IMR-90 (cell line): ENCODE measurements around the gene CMSS1. TPM values are rescaled to one million over a fixed set of nuclear protein-coding genes. Genes with fewer than 3 reads are reported as not detected.
"Not testable (repeated sequence)": the region's sequence is repeated elsewhere in the genome, so short reads cannot be mapped to it uniquely, and the experiment has no call there.

Source experiments
- ATAC-seq: fragments of 200-7000 bp; cut with Tn5 transposase; 2 replicates; pipeline ENCODE4 v1.9.1; 2020; ENCODE audit warnings: low read depth, mild to moderate bottlenecking, moderate library complexity
- BruUV-seq: library from RNA; stranded (reverse); fragments of 400-500 nt; replicated peaks from 2 replicates; lab custom pipeline; 2021; lab: Mats Ljungman, UMichigan
- CTCF ChIA-PET: fragments of 300-600 bp; formaldehyde crosslinking; extraction: SDS; loops from one replicate; lab custom pipeline; 2021; ENCODE audit warnings: antibody characterized with exemption; lab: Yijun Ruan, JAX
- POLR2A ChIA-PET: fragments of 300-600 bp; sonication (Branson Sonifier 250); formaldehyde crosslinking; loops from one replicate; lab custom pipeline; 2022; ENCODE audit warnings: antibody characterized with exemption; ENCODE audit not compliant: unreplicated experiment; lab: Charles Lee
- DNase-seq: peaks from one replicate; pipeline ENCODE4 v3.0.0; 2013
- H2AFZ ChIP-seq: replicated peaks from 2 replicates; pipeline ENCODE3; 2013; ENCODE audit warnings: low read length, mild to moderate bottlenecking; ENCODE audit not compliant: poor library complexity
- H2AK5ac ChIP-seq: 2 replicates; pipeline ENCODE4 v1.6.1; 2013; ENCODE audit warnings: low read depth, low read length, inconsistent platforms
- H2AK9ac ChIP-seq: replicated peaks from 2 replicates; pipeline ENCODE3; 2013; ENCODE audit warnings: mild to moderate bottlenecking, low read depth, low read length, moderate library complexity; ENCODE audit not compliant: poor library complexity
- H2BK120ac ChIP-seq: 2 replicates; pipeline ENCODE4 v1.6.1; 2013; ENCODE audit warnings: low read depth, low read length, inconsistent platforms
- H2BK15ac ChIP-seq: 3 replicates; pipeline ENCODE4 v1.6.1; 2013; ENCODE audit warnings: low read depth, low read length, inconsistent platforms
- H2BK20ac ChIP-seq: 2 replicates; pipeline ENCODE4 v1.6.1; 2013; ENCODE audit warnings: low read depth, mild to moderate bottlenecking, inconsistent platforms, low read length, moderate library complexity
- H2BK5ac ChIP-seq: 2 replicates; pipeline ENCODE4 v1.6.1; 2013; ENCODE audit warnings: mild to moderate bottlenecking, low read depth, low read length, inconsistent platforms; ENCODE audit not compliant: poor library complexity, severe bottlenecking
- H3K14ac ChIP-seq: replicated peaks from 2 replicates; pipeline ENCODE4 v1.6.1; 2013; ENCODE audit warnings: low read depth, low read length, inconsistent platforms
- H3K18ac ChIP-seq: 2 replicates; pipeline ENCODE4 v1.6.1; 2013; ENCODE audit warnings: low read depth, low read length, control low read depth
- H3K23ac ChIP-seq: 2 replicates; pipeline ENCODE4 v1.6.1; 2013; ENCODE audit warnings: low read depth, low read length, inconsistent platforms
- H3K27ac ChIP-seq: 2 replicates; pipeline ENCODE4 v1.5.1; 2013; ENCODE audit warnings: mild to moderate bottlenecking, control low read depth, low read length; ENCODE audit not compliant: insufficient read depth
- H3K27me3 ChIP-seq: 2 replicates; pipeline ENCODE4 v1.6.1; 2013; ENCODE audit warnings: low read length; ENCODE audit not compliant: control insufficient read depth, insufficient read depth
- H3K36me3 ChIP-seq: 2 replicates; pipeline ENCODE4 v1.6.1; 2013; ENCODE audit warnings: low read length, mixed read lengths; ENCODE audit not compliant: control insufficient read depth, insufficient read depth
- H3K4ac ChIP-seq: 2 replicates; pipeline ENCODE4 v1.6.1; 2013; ENCODE audit warnings: low read depth, low read length, inconsistent platforms
- H3K4me1 ChIP-seq: 2 replicates; pipeline ENCODE4 v1.6.1; 2013; ENCODE audit warnings: low read length, mixed read lengths; ENCODE audit not compliant: control insufficient read depth, insufficient read depth
- H3K4me2 ChIP-seq: 2 replicates; pipeline ENCODE4 v1.6.1; 2013; ENCODE audit warnings: low read depth, mild to moderate bottlenecking, control low read depth, low read length, moderate library complexity
- H3K4me3 ChIP-seq: 2 replicates; pipeline ENCODE4 v1.5.1; 2013; ENCODE audit warnings: low read depth, mild to moderate bottlenecking, control low read depth, low read length, moderate library complexity; ENCODE audit not compliant: insufficient read depth
- H3K56ac ChIP-seq: 2 replicates; pipeline ENCODE4 v1.6.1; 2013; ENCODE audit warnings: low read length, inconsistent platforms; ENCODE audit not compliant: insufficient read depth; ENCODE audit errors: extremely low read depth
- H3K79me1 ChIP-seq, 2 experiments: 2 replicates each; pipeline ENCODE4 v1.6.1; 2013; ENCODE audit warnings: low read length in 2 of 2, inconsistent platforms in 1 of 2, low read depth in 1 of 2
- H3K9ac ChIP-seq: 2 replicates; pipeline ENCODE4 v1.6.1; 2013; ENCODE audit warnings: low read depth, low read length, control low read depth
- H3K9me1 ChIP-seq: 2 replicates; pipeline ENCODE4 v1.6.1; 2013; ENCODE audit warnings: low read length, inconsistent platforms; ENCODE audit not compliant: insufficient read depth
- H3K9me3 ChIP-seq: 2 replicates; pipeline ENCODE4 v1.6.1; 2013; ENCODE audit warnings: low read length; ENCODE audit not compliant: control insufficient read depth, insufficient read depth
- H4K20me1 ChIP-seq: 2 replicates; pipeline ENCODE4 v1.6.1; 2013; ENCODE audit warnings: low read length, inconsistent platforms; ENCODE audit not compliant: insufficient read depth
- H4K5ac ChIP-seq: 2 replicates; pipeline ENCODE4 v1.6.1; 2013; ENCODE audit warnings: mild to moderate bottlenecking, low read depth, low read length, control low read depth
- H4K8ac ChIP-seq, 2 experiments: 2 replicates each; pipeline ENCODE4 v1.6.1; 2013; ENCODE audit warnings: low read depth in 2 of 2, low read length in 2 of 2, control low read depth in 1 of 2, inconsistent platforms in 1 of 2
- H4K91ac ChIP-seq: 2 replicates; pipeline ENCODE4 v1.6.1; 2013; ENCODE audit warnings: low read depth, low read length, inconsistent platforms; ENCODE audit not compliant: insufficient read depth
- WGBS, 2 experiments: methylation state at CpG; one replicate each; pipeline versions ENCODE4 v1.1.5 to v1.1.7; 2013; ENCODE audit warnings: missing lambda C conversion rate in 2 of 2; ENCODE audit not compliant: insufficient read length in 1 of 2; ENCODE audit errors: extremely low coverage in 2 of 2; 5-methylcytosine and 5-hydroxymethylcytosine counted together
- dilution Hi-C: fragments of 300-500 bp; cut with HindIII; formaldehyde crosslinking; loops from one replicate; pipeline ENCODE4 v1.14.3; 2018; ENCODE audit warnings: low sequenced_read_pairs; ENCODE audit not compliant: unreplicated experiment
- in situ Hi-C: fragments of 300-500 bp; cut with MboI; formaldehyde crosslinking; loops from 3 replicates; pipeline ENCODE4 v1.14.3; 2019; ENCODE audit warnings: low sequenced_read_pairs, inconsistent platforms, mixed read lengths
- intact Hi-C: fragments of 100-400 bp; cut with micrococcal nuclease; formaldehyde crosslinking; loops from 2 replicates; pipeline ENCODE4 v1.10.0; 2022
- polyA plus RNA-seq, 3 experiments: library from polyadenylated mRNA; depleted of rRNA; stranded (reverse); fragments of >200 nt; gene quantifications; 2 replicates each; pipeline ENCODE4 v1.2.3, GENCODE V29; 2012; ENCODE audit warnings: low replicate concordance in 1 of 3
- total RNA-seq: library from RNA; depleted of rRNA; stranded (reverse); fragments of >200 nt; gene quantifications from 2 replicates; pipeline ENCODE4 v1.2.3, GENCODE V29; 2012

CMSS1 gene
- total and polyA plus RNA-seq, 2 of the 4 experiments (the other 2 are of a cell fraction) = 12.5 to 13.6 TPM

DNA sequence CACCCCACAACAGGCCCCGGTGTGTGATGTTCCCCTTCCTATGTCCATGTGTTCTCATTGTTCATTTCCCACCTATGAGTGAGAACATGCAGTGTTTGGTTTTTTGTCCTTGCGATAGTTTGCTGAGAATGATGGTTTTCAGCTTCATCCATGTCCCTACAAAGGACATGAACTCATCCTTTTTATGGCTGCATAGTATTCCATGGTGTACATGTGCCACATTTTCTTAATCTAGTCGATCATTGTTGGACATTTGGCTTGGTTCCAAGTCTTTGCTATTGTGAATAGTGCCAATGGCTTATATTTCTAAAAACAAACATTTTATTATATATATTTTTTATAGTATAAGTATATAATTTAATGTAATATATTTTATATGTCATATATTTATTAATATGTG lies 233.9 kb downstream of the CMSS1 start:
- DNase-seq, H3K9me3 ChIP-seq, H3K56ac ChIP-seq, H2AK9ac ChIP-seq, H4K91ac ChIP-seq, CTCF ChIA-PET, H4K5ac ChIP-seq, H3K27me3 ChIP-seq, H2AFZ ChIP-seq, H4K20me1 ChIP-seq, H3K18ac ChIP-seq, intact Hi-C loops, H2AK5ac ChIP-seq, H3K36me3 ChIP-seq, H4K8ac ChIP-seq, H3K4me3 ChIP-seq, H3K9me1 ChIP-seq, H2BK15ac ChIP-seq, dilution Hi-C loops, H2BK20ac ChIP-seq, H3K23ac ChIP-seq, ATAC-seq, H3K4me2 ChIP-seq, H3K14ac ChIP-seq, H2BK5ac ChIP-seq, H2BK120ac ChIP-seq, H3K9ac ChIP-seq, BruUV-seq, H3K4me1 ChIP-seq, H3K4ac ChIP-seq, H3K27ac ChIP-seq, H3K79me1 ChIP-seq: not testable (repeated sequence)
- POLR2A ChIA-PET = interaction anchor here (0.6 kb wide), 1 partner anchor 188 kb away, joined by 4 read pairs; no protein-coding TSS in a partner anchor
- WGBS, 2 experiments = no CpG with 5 or more reads among the region's 3 CpGs
- in situ Hi-C loops = loop anchor here (25.0 kb wide), 2 partner anchors 89 to 189 kb away; no protein-coding TSS in a partner anchor
